Tibial nerve (tissue), 3 donors: Measurements from ENCODE around the gene CTDSPL.

ENCODE experiments used
- POLR2A ChIP-seq, 2 donors: fragments of 450-650 bp; IDR thresholded peaks; one replicate each; pipeline ENCODE4 v1.6.1; 2017; ENCODE audit warnings: antibody characterized with exemption in 2 of 2, mild to moderate bottlenecking in 2 of 2, moderate library complexity in 2 of 2
- TF ChIP-seq, protein P1 (sequence below), 5 experiments: fragments of 200-600 bp in 3 of 5; fragments of 450-650 bp in 2 of 5; sonication (generic) in 3 of 5; IDR thresholded peaks; one replicate each; pipeline ENCODE4 v1.5.1; 2016 to 2019; ENCODE audit warnings: antibody characterized with exemption in 5 of 5, mild to moderate bottlenecking in 3 of 5, moderate library complexity in 2 of 5

DNA sequence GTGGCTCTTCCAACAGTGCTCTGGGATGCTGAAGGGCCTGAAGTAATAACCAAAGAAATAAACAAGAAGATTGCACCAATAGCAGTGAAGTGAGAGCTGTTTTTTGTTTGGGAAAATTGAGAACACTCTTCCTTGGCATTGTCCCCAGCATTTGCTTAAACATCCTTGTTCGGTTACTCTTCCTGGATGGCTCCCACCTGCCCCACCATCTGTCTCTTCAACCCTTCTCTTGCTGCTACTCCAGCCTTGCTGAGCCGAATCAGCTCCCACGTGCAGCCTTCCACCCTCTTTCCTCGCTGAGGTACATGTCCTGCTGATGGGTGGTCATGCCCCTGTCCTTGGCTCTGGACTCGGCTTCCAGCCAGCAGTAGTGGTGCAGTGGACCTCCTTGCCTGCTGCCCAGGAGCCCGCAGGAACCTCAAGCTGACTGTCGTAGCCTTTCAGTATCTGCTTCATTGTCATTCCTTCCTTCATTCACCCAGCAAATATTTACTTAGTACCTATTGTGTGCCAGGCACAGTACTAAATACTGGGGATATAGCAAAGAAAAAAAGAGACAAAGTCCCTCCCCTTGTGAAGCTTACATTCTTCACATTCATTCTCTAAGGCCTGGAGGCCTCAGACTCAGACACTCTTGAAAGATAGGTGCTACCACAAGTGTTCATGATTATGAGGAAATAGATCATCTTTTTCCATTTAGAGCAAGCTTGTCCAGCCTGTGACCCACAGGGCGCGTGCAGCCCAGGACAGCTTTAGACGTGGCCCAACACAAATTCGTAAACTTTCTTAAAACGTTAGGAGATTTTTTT lies 111.8 kb downstream of the CTDSPL start:
- TF ChIP-seq, protein P1, sequence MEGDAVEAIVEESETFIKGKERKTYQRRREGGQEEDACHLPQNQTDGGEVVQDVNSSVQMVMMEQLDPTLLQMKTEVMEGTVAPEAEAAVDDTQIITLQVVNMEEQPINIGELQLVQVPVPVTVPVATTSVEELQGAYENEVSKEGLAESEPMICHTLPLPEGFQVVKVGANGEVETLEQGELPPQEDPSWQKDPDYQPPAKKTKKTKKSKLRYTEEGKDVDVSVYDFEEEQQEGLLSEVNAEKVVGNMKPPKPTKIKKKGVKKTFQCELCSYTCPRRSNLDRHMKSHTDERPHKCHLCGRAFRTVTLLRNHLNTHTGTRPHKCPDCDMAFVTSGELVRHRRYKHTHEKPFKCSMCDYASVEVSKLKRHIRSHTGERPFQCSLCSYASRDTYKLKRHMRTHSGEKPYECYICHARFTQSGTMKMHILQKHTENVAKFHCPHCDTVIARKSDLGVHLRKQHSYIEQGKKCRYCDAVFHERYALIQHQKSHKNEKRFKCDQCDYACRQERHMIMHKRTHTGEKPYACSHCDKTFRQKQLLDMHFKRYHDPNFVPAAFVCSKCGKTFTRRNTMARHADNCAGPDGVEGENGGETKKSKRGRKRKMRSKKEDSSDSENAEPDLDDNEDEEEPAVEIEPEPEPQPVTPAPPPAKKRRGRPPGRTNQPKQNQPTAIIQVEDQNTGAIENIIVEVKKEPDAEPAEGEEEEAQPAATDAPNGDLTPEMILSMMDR (IDR thresholded peaks at IDR 0.05): no peak
- no peak for TF ChIP-seq POLR2A (IDR thresholded peaks at IDR 0.05)
